ENCODE results near the gene PALLD.

The PALLD gene

DNA sequence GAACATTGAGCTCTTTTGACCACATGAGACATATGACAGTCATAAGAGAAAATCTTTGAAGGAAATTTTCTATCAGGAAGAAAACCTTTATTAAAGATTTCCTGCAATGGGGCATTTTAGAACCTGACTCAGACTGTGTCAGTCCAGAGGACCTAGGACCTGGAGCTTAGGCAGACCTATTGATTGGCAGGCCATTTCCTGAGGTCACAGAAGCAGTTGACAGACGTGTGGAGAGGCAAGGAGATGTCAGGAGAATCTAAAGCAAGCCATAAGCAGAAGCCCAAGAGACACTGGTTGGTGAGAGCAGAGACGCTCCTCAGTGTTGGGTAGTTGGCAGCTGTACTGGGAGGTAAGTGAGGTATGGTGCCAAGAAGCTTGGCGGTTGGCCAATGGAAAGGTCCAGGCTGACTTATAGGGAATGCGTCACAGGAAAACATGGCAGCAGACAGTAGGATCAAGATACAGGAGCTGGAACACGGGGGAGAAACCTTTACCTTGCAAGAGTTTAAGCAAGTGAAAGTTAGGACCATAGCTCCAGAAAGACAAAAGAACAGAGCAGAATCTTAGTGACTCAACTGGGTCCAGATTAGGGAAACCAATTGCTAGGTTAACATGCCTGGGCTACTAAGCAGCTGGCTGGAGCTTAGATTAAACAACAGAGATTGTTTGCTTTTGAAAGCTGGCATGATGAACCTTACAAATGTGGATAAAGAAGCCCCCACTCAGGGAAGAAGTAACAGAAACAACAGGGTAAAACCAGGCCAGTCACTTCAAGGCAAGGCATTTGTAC lies 18.6 kb downstream of the PALLD start:
- Histone ChIP-seq H3K9me3 (ENCODE audit: control insufficient read depth, insufficient read depth, low read length) (no peaks in the 10 kb centered on the region), H3K36me3 (ENCODE audit: control insufficient read depth, insufficient read depth, low read length) (no peaks in the 10 kb centered on the region), H3K9ac (ENCODE audit: low read depth, low read length) (no peak overlapping the region), H3K4me3 (ENCODE audit: low read depth, low read length) (no peak overlapping the region), H3K27me3 (ENCODE audit: control insufficient read depth, insufficient read depth, low read length) (no peaks in the 10 kb centered on the region), H3K4me1 (ENCODE audit: control insufficient read depth, insufficient read depth, low read length) (no peaks in the 10 kb centered on the region)

GRCh38 chr4:168516841-168517240 lies 20.0 kb downstream of the PALLD start:
- Histone ChIP-seq H3K4me1 (ENCODE audit: control insufficient read depth, insufficient read depth, low read length) (no peaks in the 10 kb centered on the region), H3K36me3 (ENCODE audit: control insufficient read depth, insufficient read depth, low read length) (no peaks in the 10 kb centered on the region), H3K4me3 (ENCODE audit: low read depth, low read length) (no peak overlapping the region), H3K9ac (ENCODE audit: low read depth, low read length) (no peak overlapping the region), H3K9me3 (ENCODE audit: control insufficient read depth, insufficient read depth, low read length) (no peaks in the 10 kb centered on the region), H3K27me3 (ENCODE audit: control insufficient read depth, insufficient read depth, low read length) (no peaks in the 10 kb centered on the region)

DNA sequence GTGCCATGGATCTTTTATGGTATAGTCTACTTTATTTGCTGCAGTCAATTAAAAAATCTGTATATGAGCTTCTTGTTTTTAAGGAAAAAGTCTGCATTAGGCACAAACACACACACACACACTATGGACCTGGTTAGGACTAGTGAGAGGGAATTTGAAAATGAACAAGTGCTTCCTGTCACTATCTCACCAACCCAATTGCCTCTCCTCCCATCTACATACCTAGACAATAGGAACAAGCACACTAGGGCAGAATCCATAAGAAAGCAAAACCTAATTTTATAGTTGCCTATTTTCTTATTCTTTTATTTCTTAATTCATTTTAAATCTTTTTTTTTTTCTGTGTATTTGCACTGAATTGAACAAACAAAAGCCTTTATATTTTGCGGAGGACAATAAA lies 22.7 kb downstream of the PALLD start:
- Histone ChIP-seq H3K4me3 (ENCODE audit: low read depth, low read length) (no peak overlapping the region), H3K9ac (ENCODE audit: low read depth, low read length) (no peak overlapping the region), H3K36me3 (ENCODE audit: control insufficient read depth, insufficient read depth, low read length) (no peaks in the 10 kb centered on the region)

DNA sequence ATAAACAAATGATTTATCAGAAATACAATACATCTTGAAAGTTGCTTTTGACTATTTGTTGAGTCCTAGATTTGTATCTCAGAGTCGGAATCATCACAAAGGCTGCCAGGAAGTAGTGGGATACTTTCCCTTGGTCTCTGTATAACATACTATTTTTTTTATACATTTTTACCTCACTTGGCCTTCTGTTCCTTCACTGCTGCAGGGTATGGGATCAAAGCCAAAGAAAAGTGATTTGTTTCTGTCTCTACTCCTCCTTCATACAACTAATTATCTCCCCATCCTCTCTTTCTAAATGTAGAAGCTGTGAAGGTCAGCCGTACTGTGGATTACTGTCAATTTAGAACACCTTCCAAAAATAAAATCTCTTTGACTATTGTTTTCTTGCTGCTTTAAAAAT lies 24.9 kb downstream of the PALLD start:
- H3K4me1 ChIP-seq (ENCODE audit: control insufficient read depth, insufficient read depth, low read length): no peaks in the 10 kb centered on the region

More for the DNA sequence above, 22.7 kb downstream of the PALLD start:
- H3K9me3 ChIP-seq (ENCODE audit: control insufficient read depth, insufficient read depth, low read length): no peaks in the 10 kb centered on the region
- H3K4me1 ChIP-seq (ENCODE audit: control insufficient read depth, insufficient read depth, low read length): no peaks in the 10 kb centered on the region
- no peaks in the 10 kb centered on the region for H3K27me3 ChIP-seq (ENCODE audit: control insufficient read depth, insufficient read depth, low read length)

GRCh38 chr4:168522356-168522755 lies 25.5 kb downstream of the PALLD start:
- H3K36me3 ChIP-seq (ENCODE audit: control insufficient read depth, insufficient read depth, low read length): no peaks in the 10 kb centered on the region

More for the DNA sequence above, 24.9 kb downstream of the PALLD start:
- Histone ChIP-seq H3K27me3 (ENCODE audit: control insufficient read depth, insufficient read depth, low read length) (no peaks in the 10 kb centered on the region), H3K9ac (ENCODE audit: low read depth, low read length) (no peak overlapping the region), H3K36me3 (ENCODE audit: control insufficient read depth, insufficient read depth, low read length) (no peaks in the 10 kb centered on the region), H3K9me3 (ENCODE audit: control insufficient read depth, insufficient read depth, low read length) (no peaks in the 10 kb centered on the region), H3K4me3 (ENCODE audit: low read depth, low read length) (no peak overlapping the region)

GRCh38 chr4:168522829-168523489 lies 26.1 kb downstream of the PALLD start:
- Histone ChIP-seq H3K9me3 (ENCODE audit: control insufficient read depth, insufficient read depth, low read length) (no peaks in the 10 kb centered on the region), H3K36me3 (ENCODE audit: control insufficient read depth, insufficient read depth, low read length) (no peaks in the 10 kb centered on the region), H3K4me1 (ENCODE audit: control insufficient read depth, insufficient read depth, low read length) (no peaks in the 10 kb centered on the region), H3K27me3 (ENCODE audit: control insufficient read depth, insufficient read depth, low read length) (no peaks in the 10 kb centered on the region), H3K4me3 (ENCODE audit: low read depth, low read length) (no peak overlapping the region), H3K9ac (ENCODE audit: low read depth, low read length) (no peak overlapping the region)

More at GRCh38 chr4:168522356-168522755, 25.5 kb downstream of the PALLD start:
- no peak overlapping the region for H3K9ac ChIP-seq (ENCODE audit: low read depth, low read length)
- no peaks in the 10 kb centered on the region for H3K27me3 ChIP-seq (ENCODE audit: control insufficient read depth, insufficient read depth, low read length)
- no peak overlapping the region for H3K4me3 ChIP-seq (ENCODE audit: low read depth, low read length)
- H3K9me3 ChIP-seq (ENCODE audit: control insufficient read depth, insufficient read depth, low read length): no peaks in the 10 kb centered on the region
- H3K4me1 ChIP-seq (ENCODE audit: control insufficient read depth, insufficient read depth, low read length): no peaks in the 10 kb centered on the region

DNA sequence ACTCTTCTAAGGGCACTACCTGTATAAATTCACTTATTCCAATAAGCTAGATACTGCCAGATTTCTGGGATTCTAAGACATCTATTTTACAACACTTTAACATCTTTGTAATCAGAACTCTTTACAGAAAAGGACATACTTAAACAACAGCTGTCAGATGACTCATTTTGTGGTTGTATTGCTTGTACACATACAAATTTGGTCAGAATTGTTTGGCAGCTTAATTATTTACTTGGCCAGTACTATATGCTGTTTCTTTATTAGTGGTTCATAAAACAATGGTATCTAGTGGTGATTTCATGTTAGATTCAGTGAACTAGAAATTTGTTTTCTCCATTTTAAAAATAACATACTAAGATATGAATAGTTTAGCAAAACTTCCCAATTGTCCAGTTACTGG lies 27.2 kb downstream of the PALLD start:
- Histone ChIP-seq H3K9me3 (ENCODE audit: control insufficient read depth, insufficient read depth, low read length) (no peaks in the 10 kb centered on the region), H3K36me3 (ENCODE audit: control insufficient read depth, insufficient read depth, low read length) (no peaks in the 10 kb centered on the region), H3K4me3 (ENCODE audit: low read depth, low read length) (no peak overlapping the region), H3K9ac (ENCODE audit: low read depth, low read length) (no peak overlapping the region), H3K27me3 (ENCODE audit: control insufficient read depth, insufficient read depth, low read length) (no peaks in the 10 kb centered on the region), H3K4me1 (ENCODE audit: control insufficient read depth, insufficient read depth, low read length) (no peaks in the 10 kb centered on the region)

GRCh38 chr4:168524897-168525296 lies 28.0 kb downstream of the PALLD start:
- Histone ChIP-seq H3K27me3 (ENCODE audit: control insufficient read depth, insufficient read depth, low read length) (no peaks in the 10 kb centered on the region), H3K36me3 (ENCODE audit: control insufficient read depth, insufficient read depth, low read length) (no peaks in the 10 kb centered on the region), H3K9me3 (ENCODE audit: control insufficient read depth, insufficient read depth, low read length) (no peaks in the 10 kb centered on the region), H3K4me3 (ENCODE audit: low read depth, low read length) (no peak overlapping the region), H3K9ac (ENCODE audit: low read depth, low read length) (no peak overlapping the region), H3K4me1 (ENCODE audit: control insufficient read depth, insufficient read depth, low read length) (no peaks in the 10 kb centered on the region)

- Histone ChIP-seq H3K27me3 (ENCODE audit: control insufficient read depth, insufficient read depth, low read length) (no peaks in the 10 kb centered on the region), H3K36me3 (ENCODE audit: control insufficient read depth, insufficient read depth, low read length) (no peaks in the 10 kb centered on the region), H3K4me3 (ENCODE audit: low read depth, low read length) (no peak overlapping the region), H3K9ac (ENCODE audit: low read depth, low read length) (no peak overlapping the region), H3K9me3 (ENCODE audit: control insufficient read depth, insufficient read depth, low read length) (no peaks in the 10 kb centered on the region), H3K4me1 (ENCODE audit: control insufficient read depth, insufficient read depth, low read length) (no peaks in the 10 kb centered on the region)
Measured at GRCh38 chr4:168527560-168527959, 30.7 kb downstream of the PALLD start.

GRCh38 chr4:168528131-168528949 lies 31.5 kb downstream of the PALLD start:
- Histone ChIP-seq H3K4me3 (ENCODE audit: low read depth, low read length) (no peak overlapping the region), H3K27me3 (ENCODE audit: control insufficient read depth, insufficient read depth, low read length) (no peaks in the 10 kb centered on the region), H3K9me3 (ENCODE audit: control insufficient read depth, insufficient read depth, low read length) (no peaks in the 10 kb centered on the region), H3K4me1 (ENCODE audit: control insufficient read depth, insufficient read depth, low read length) (no peaks in the 10 kb centered on the region), H3K36me3 (ENCODE audit: control insufficient read depth, insufficient read depth, low read length) (no peaks in the 10 kb centered on the region), H3K9ac (ENCODE audit: low read depth, low read length) (no peak overlapping the region)

GRCh38 chr4:168529257-168529656 lies 32.4 kb downstream of the PALLD start:
- Histone ChIP-seq H3K4me3 (ENCODE audit: low read depth, low read length) (no peak overlapping the region), H3K9me3 (ENCODE audit: control insufficient read depth, insufficient read depth, low read length) (no peaks in the 10 kb centered on the region), H3K9ac (ENCODE audit: low read depth, low read length) (no peak overlapping the region), H3K36me3 (ENCODE audit: control insufficient read depth, insufficient read depth, low read length) (no peaks in the 10 kb centered on the region), H3K27me3 (ENCODE audit: control insufficient read depth, insufficient read depth, low read length) (no peaks in the 10 kb centered on the region), H3K4me1 (ENCODE audit: control insufficient read depth, insufficient read depth, low read length) (no peaks in the 10 kb centered on the region)
